Measurements from ENCODE around the gene TPCN1.

DNA sequence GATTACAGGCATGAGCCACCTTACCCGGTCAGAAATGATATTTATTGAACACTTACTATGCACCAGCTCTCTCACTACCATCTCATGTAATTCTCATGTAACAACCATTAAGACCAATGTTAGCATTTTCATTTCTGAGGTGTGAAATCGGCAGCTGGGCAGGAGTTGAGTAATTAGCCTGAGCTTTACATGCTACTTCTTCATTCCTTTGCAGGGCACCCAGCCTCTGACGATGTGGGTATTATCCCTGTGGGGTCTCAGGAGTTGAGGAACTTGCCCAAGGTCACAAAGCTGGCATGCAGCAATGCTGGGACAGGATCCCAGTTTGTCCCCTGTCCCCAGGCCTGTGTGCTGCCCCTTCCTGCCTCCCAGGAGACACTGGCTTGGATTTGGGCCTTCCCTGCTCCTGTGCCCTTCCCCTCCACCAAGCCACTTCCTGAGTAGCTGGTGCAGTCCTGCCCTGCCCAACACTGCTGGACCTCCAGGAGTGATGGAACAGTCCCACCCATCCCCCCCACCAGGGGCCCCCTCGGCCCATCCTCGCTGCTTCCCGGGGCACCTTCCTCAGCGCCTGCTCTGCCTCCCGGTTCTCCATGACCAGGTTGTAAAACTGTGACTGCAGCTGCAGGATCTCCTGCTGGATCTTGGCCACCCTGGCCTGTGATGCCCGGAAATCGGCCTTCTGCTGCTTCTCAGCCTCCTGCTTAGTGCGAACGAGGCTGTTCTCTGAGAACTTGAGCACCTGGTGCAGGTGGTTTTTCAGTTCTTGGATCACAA is 21.1 kb upstream of the TPCN1 start:
- TF ChIP-seq, protein P1, sequence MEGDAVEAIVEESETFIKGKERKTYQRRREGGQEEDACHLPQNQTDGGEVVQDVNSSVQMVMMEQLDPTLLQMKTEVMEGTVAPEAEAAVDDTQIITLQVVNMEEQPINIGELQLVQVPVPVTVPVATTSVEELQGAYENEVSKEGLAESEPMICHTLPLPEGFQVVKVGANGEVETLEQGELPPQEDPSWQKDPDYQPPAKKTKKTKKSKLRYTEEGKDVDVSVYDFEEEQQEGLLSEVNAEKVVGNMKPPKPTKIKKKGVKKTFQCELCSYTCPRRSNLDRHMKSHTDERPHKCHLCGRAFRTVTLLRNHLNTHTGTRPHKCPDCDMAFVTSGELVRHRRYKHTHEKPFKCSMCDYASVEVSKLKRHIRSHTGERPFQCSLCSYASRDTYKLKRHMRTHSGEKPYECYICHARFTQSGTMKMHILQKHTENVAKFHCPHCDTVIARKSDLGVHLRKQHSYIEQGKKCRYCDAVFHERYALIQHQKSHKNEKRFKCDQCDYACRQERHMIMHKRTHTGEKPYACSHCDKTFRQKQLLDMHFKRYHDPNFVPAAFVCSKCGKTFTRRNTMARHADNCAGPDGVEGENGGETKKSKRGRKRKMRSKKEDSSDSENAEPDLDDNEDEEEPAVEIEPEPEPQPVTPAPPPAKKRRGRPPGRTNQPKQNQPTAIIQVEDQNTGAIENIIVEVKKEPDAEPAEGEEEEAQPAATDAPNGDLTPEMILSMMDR (IDR thresholded peaks at IDR 0.05 in 8 of 11, conservative IDR thresholded peaks at IDR 0.05 in 3 of 11): no peak
- TF ChIP-seq POLR2A (IDR thresholded peaks at IDR 0.05): no peak
- TF ChIP-seq POLR2AphosphoS5 (IDR thresholded peaks at IDR 0.05): no peak

All from spleen (tissue), 7 donors.